ENCODE measurements around the gene GPR12. TPM values are rescaled to one million over a fixed set of nuclear protein-coding genes. Genes with fewer than 3 reads are reported as not detected.

Gene GPR12
- total and polyA plus RNA-seq, 3 donors from 2014 or later: 0.06 to 0.15 TPM; not detected in 1

- no peak for TF ChIP-seq POLR2A (IDR thresholded peaks at IDR 0.05)
- no peak for TF ChIP-seq CTCF (IDR thresholded peaks at IDR 0.05)
- Histone ChIP-seq H3K4me3 (no peak overlapping the region), H3K36me3 (ENCODE audit: low read depth, missing control alignments) (no peaks in the 10 kb centered on the region), H3K4me1 (no peaks in the 10 kb centered on the region), H3K27ac (no peak overlapping the region), H3K9me3 (no peaks in the 10 kb centered on the region), H3K27me3 (no peaks in the 10 kb centered on the region)
- WGBS, 2 donors: 79 to 89% methylated on average over 2 of the region's 2 CpGs
- no peak for DNase-seq
- intact Hi-C loops (cut with DNase I; ENCODE audit: low total_unique reads): no loop called here
Measured at GRCh38 chr13:26786651-26787295, 26.2 kb upstream of the GPR12 start.

GRCh38 chr13:26785838-26786630 is 25.4 kb upstream of the GPR12 start:
- TF ChIP-seq CTCF (IDR thresholded peaks at IDR 0.05) (no peak), POLR2A (IDR thresholded peaks at IDR 0.05) (no peak)
- Histone ChIP-seq H3K27me3 (no peaks in the 10 kb centered on the region), H3K27ac (no peak overlapping the region), H3K9me3 (no peaks in the 10 kb centered on the region), H3K4me3 (peak overlapping the region in 1 of 2 donors; percentile 31), H3K36me3 (ENCODE audit: low read depth, missing control alignments) (no peaks in the 10 kb centered on the region), H3K4me1 (no peaks in the 10 kb centered on the region)
- no peak for DNase-seq
- intact Hi-C loops (cut with DNase I; ENCODE audit: low total_unique reads): no loop called here
- 29 to 47% methylated on average over 7 to 17 of the region's 17 CpGs for WGBS, 2 donors

GRCh38 chr13:26784704-26785639 is 24.4 kb upstream of the GPR12 start:
- no peak for DNase-seq
- no peaks in the 10 kb centered on the region for H3K27me3 ChIP-seq
- H3K4me3 ChIP-seq: peak overlapping the region in 1 of 2 donors; percentile 31
- intact Hi-C loops (cut with DNase I; ENCODE audit: low total_unique reads): no loop called here
- no peak for TF ChIP-seq CTCF (IDR thresholded peaks at IDR 0.05)
- TF ChIP-seq POLR2A (IDR thresholded peaks at IDR 0.05): no peak
- H3K9me3 ChIP-seq: no peaks in the 10 kb centered on the region
- H3K36me3 ChIP-seq (ENCODE audit: low read depth, missing control alignments): no peaks in the 10 kb centered on the region
- WGBS, 2 donors: 23 to 26% methylated on average over 17 to 18 of the region's 18 CpGs
- no peaks in the 10 kb centered on the region for H3K4me1 ChIP-seq
- H3K27ac ChIP-seq: no peak overlapping the region

GRCh38 chr13:26780411-26780810 is 19.8 kb upstream of the GPR12 start:
- DNase-seq: no peak
- Histone ChIP-seq H3K36me3 (ENCODE audit: low read depth, missing control alignments) (no peaks in the 10 kb centered on the region), H3K4me1 (no peaks in the 10 kb centered on the region), H3K4me3 (no peak overlapping the region), H3K27ac (no peak overlapping the region), H3K9me3 (no peaks in the 10 kb centered on the region), H3K27me3 (no peaks in the 10 kb centered on the region)
- intact Hi-C loops (cut with DNase I; ENCODE audit: low total_unique reads): no loop called here
- 84 to 92% methylated on average over 4 of the region's 4 CpGs for WGBS, 2 donors
- TF ChIP-seq CTCF (IDR thresholded peaks at IDR 0.05): no peak
- no peak for TF ChIP-seq POLR2A (IDR thresholded peaks at IDR 0.05)
